SH-SY5Y (cell line): ENCODE measurements around the gene OR13A1.

Source experiments
- GATA2 ChIP-seq: IDR thresholded peaks from 2 replicates; pipeline ENCODE4 v1.6.1; 2011; ENCODE audit warnings: mild to moderate bottlenecking, low read depth, low read length
- GATA3 ChIP-seq: IDR thresholded peaks from 2 replicates; pipeline ENCODE4 v1.6.1; 2011; ENCODE audit warnings: low read depth, mild to moderate bottlenecking, low read length, moderate library complexity

DNA sequence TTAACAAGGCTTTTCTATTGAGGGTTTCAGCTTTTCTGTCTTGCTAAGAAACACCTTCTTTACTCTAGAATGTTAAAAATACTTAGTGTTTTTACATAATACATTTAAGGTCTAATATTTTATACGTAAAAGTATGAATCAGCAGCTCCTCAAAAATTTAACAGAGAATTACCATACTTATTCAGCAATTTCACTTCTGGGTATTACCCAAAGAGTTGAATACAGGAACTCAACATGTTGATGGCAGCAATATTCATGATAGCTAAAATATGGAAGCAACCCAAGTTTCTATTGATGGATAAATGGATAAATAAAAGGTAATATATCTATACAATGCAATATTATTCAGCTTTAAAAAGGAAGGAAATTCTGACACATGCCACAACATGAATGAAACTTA is 9.7 kb upstream of the OR13A1 start:
- TF ChIP-seq GATA2: no peak
- TF ChIP-seq GATA3: no peak
